Pancreas (tissue), 10 donors: ENCODE measurements around the gene MGAT4B. TPM values are rescaled to one million over a fixed set of nuclear protein-coding genes. Genes with fewer than 3 reads are reported as not detected.
A peak's percentile ranks its signal among the peaks of the same experiment; 100 is the strongest.

Experiments used
- ATAC-seq, 4 donors: fragments of 200-7000 bp; cut with Tn5 transposase; one replicate each; pipeline versions ENCODE4 v1.8.0 to v1.9.1; 2020; ENCODE audit warnings: mild to moderate bottlenecking in 4 of 4, moderate library complexity in 4 of 4
- DNase-seq, 6 donors: peaks; one replicate each; pipeline ENCODE4 v3.0.0-alpha.2; 2020
- FAIRE-seq: peaks from 2 replicates; lab custom pipeline; 2012; peaks lifted over from hg19 to GRCh38; lab: Jason Lieb, UNC
- H3K27ac ChIP-seq, 4 donors: fragments of 200-600 bp; sonication (generic); 1 replicate in 3 of 4; 2 replicates in 1 of 4; pipeline versions ENCODE4 v1.5.0 to v1.8.0; 2020
- H3K27me3 ChIP-seq, 4 donors: fragments of 200-600 bp; one replicate each; pipeline ENCODE4 v1.8.0; 2021
- H3K36me3 ChIP-seq, 3 donors: fragments of 200-600 bp; sonication (generic) in 1 of 3; one replicate each; pipeline versions ENCODE4 v1.5.0 to v1.8.0; 2020 to 2021
- H3K4me1 ChIP-seq, 3 donors: fragments of 200-600 bp; one replicate each; pipeline ENCODE4 v1.8.0; 2021
- H3K4me3 ChIP-seq, 4 donors: fragments of 200-600 bp; sonication (generic) in 2 of 4; one replicate each; pipeline versions ENCODE4 v1.5.0 to v1.8.0; 2020 to 2021
- H3K9me3 ChIP-seq, 4 donors: fragments of 200-600 bp; one replicate each; pipeline ENCODE4 v1.8.0; 2021
- WGBS, 2 donors: extraction: QIAGEN DNeasy Blood & Tissue Kit; methylation state at CpG; one replicate each; pipeline ENCODE4 v1.1.7; 2013; 5-methylcytosine and 5-hydroxymethylcytosine counted together
- intact Hi-C, 3 donors: fragments of 100-400 bp; cut with DNase I; formaldehyde crosslinking; loops; one replicate each; pipeline versions ENCODE4 v1.11.1 to v1.14.2; 2022
- polyA plus RNA-seq, 2 donors: library from polyadenylated mRNA; stranded (reverse); fragments of 200-250 nt; gene quantifications; one replicate each; pipeline ENCODE4 v1.2.3, GENCODE V29; 2013
- total RNA-seq, 6 donors: library from RNA; stranded (reverse); fragmentation: NEBNext Ultra II Directional in 4 of 6; extraction: Animal tissue kit (Norgen Biotek cat#: 25700) in 4 of 6; gene quantifications; one replicate each; pipeline versions ENCODE4 v1.2.1 to v1.2.4, GENCODE V29; 2021 to 2023
- TF ChIP-seq, protein P1 (sequence below), 4 donors: fragments of 200-600 bp; sonication (generic) in 3 of 4; IDR thresholded peaks; one replicate each; pipeline versions ENCODE4 v1.5.0 to v1.8.0; 2021; ENCODE audit warnings: antibody characterized with exemption in 4 of 4
- donor health status: healthy with polysubstance abuse.
- donor health status: DM: no; HTN: no; CAD: no; lungs with moderate emphysema.
- donor health status: DM: no; HTN: no; CAD: no.
- donor health status: control.
- donor health status: control.
- donor health status: Bipolar disorder and iron deficiency.
- donor health status: DM: yes; HTN: yes; CAD: no.
- donor health status: DM: no; HTN: no; CAD: no.
- donor health status: DM: no; HTN: no; CAD: no.
- donor health status: DM: yes; HTN: yes; CAD: no.

Gene MGAT4B
- total and polyA plus RNA-seq, 8 donors, result 33.7 to 97.5 (median 52.7) TPM

GRCh38 chr5:179799644-179799973 is 7.1 kb downstream of the MGAT4B start:
- FAIRE-seq (no peak), ATAC-seq (no peak), DNase-seq (peak in 1 of 6 donors; percentile 72)
- Histone ChIP-seq H3K36me3 (peaks cover 0 to 30% (median 8%) of the 10 kb centered on the region in 3 donors), H3K27me3 (no peaks in the 10 kb centered on the region), H3K4me1 (peaks cover 3 to 24% (median 5%) of the 10 kb centered on the region in 3 donors), H3K4me3 (no peak overlapping the region), H3K9me3 (no peaks in the 10 kb centered on the region), H3K27ac (no peak overlapping the region)
- intact Hi-C loops, result loop anchor here in 1 of 3 donors (10.0 kb wide), 1 partner anchor 135 kb away; no protein-coding TSS in a partner anchor
- TF ChIP-seq, protein P1, sequence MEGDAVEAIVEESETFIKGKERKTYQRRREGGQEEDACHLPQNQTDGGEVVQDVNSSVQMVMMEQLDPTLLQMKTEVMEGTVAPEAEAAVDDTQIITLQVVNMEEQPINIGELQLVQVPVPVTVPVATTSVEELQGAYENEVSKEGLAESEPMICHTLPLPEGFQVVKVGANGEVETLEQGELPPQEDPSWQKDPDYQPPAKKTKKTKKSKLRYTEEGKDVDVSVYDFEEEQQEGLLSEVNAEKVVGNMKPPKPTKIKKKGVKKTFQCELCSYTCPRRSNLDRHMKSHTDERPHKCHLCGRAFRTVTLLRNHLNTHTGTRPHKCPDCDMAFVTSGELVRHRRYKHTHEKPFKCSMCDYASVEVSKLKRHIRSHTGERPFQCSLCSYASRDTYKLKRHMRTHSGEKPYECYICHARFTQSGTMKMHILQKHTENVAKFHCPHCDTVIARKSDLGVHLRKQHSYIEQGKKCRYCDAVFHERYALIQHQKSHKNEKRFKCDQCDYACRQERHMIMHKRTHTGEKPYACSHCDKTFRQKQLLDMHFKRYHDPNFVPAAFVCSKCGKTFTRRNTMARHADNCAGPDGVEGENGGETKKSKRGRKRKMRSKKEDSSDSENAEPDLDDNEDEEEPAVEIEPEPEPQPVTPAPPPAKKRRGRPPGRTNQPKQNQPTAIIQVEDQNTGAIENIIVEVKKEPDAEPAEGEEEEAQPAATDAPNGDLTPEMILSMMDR (IDR thresholded peaks at IDR 0.05), result no peak
- WGBS, 2 donors, result 92 to 93% methylated on average over 5 of the region's 5 CpGs

DNA sequence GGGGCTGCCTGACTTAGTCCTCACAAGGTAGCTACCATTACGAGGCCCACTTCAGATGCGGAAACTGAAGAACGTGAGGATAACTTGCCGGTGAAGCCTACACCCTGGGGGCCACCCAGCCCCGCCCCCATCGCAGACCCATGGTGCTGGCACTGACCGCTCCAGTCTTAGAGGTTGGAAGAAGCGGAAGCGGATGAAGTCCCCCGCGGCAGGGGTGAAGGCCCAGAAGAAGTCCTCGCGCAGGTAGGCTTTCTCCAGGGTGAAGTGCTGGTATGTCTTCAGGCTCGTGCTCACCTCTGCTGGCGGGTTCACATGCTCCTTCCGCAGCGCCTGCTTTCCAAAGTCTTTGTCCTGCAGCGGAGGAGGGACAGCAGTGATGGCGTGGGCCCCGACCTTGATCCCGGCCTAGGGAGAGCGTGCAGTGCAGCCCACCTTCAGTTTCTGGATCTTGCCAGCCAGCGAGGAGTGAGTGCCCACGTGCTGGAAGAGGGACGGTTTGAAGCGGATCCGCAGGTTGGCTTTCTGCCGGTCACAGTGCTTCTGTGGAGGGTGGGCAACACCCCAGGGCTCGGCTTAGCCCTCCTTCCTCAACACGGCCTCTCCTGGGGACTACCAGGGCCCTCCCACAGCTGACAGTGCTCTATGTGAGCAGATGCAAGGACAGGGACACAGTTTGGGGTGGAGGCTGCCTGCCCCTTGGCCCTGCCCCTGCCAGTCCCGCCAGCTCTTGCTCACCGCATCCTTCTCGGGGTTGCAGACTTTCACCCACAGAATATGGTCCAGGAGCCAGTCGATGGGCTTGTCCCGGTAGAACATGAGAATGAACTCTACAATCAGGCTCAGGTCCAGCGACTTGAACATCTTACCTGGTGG is 7.7 kb downstream of the MGAT4B start:
- no peak for ATAC-seq
- H3K36me3 ChIP-seq, result peaks cover 0 to 30% (median 8%) of the 10 kb centered on the region in 3 donors
- no peak overlapping the region for H3K4me3 ChIP-seq
- no peak overlapping the region for H3K27ac ChIP-seq
- H3K4me1 ChIP-seq, result peaks cover 5 to 20% (median 6%) of the 10 kb centered on the region in 3 donors
- WGBS, 2 donors, result 95 to 96% methylated on average over 36 of the region's 36 CpGs
- TF ChIP-seq, protein P1 (IDR thresholded peaks at IDR 0.05), result no peak
- no peaks in the 10 kb centered on the region for H3K27me3 ChIP-seq
- intact Hi-C loops, result loop anchor here in 1 of 3 donors (10.0 kb wide), 1 partner anchor 134 kb away; no protein-coding TSS in a partner anchor
- H3K9me3 ChIP-seq, result no peaks in the 10 kb centered on the region
- DNase-seq, result peak in 1 of 6 donors; percentile 60
- no peak for FAIRE-seq

DNA sequence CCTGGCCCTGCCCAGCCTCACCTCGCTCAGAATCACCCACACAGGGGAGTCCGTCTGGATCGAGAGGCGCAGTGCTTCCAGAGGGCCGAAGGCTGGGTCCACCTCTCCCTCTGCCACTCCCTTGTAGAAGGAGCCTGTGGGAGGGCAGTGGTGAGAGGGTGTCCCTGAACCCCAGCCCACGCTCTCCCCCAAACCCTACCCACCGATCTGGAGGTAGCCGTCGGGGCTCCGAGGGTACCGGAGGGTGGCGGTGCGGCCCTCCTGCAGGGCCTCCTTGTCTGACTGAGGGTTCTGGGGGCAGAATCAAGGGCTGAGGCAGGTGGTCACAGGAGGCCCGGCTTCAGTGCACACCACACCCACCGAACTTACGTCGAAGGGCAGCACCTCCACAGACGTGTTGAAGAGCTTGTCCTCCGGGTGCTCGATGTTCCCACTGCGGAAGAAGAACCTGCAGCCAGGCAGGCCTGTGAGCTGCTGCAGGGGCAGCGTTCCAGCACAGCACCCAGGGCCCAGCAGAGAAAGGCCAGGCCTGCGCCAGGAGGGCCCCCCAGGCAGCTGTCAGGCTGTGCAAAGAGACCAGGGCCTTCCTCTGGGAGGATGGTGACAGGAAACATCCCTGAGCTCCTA is 8.4 kb downstream of the MGAT4B start:
- TF ChIP-seq, protein P1 (IDR thresholded peaks at IDR 0.05), result no peak
- ATAC-seq (no peak), FAIRE-seq (no peak), DNase-seq (peak in 1 of 6 donors; percentile 78)
- 96 to 97% methylated on average over 20 to 23 of the region's 23 CpGs for WGBS, 2 donors
- peaks cover 0 to 30% (median 8%) of the 10 kb centered on the region in 3 donors for H3K36me3 ChIP-seq
- H3K4me1 ChIP-seq, result peaks cover 5 to 18% (median 6%) of the 10 kb centered on the region in 3 donors
- no peak overlapping the region for H3K4me3 ChIP-seq
- H3K27ac ChIP-seq, result no peak overlapping the region
- no peaks in the 10 kb centered on the region for H3K27me3 ChIP-seq
- H3K9me3 ChIP-seq, result no peaks in the 10 kb centered on the region
- intact Hi-C loops, result loop anchor here in 1 of 3 donors (10.0 kb wide), 1 partner anchor 133 kb away; no protein-coding TSS in a partner anchor

- DNase-seq, result peak in 2 of 6 donors; percentile 47 to 70
- H3K27ac ChIP-seq, result no peak overlapping the region
- TF ChIP-seq, protein P1 (IDR thresholded peaks at IDR 0.05), result no peak
Measured at GRCh38 chr5:179797741-179798140, 8.9 kb downstream of the MGAT4B start.

More at GRCh38 chr5:179797741-179798140, 8.9 kb downstream of the MGAT4B start:
- Histone ChIP-seq H3K4me1 (peaks cover 5 to 15% (median 6%) of the 10 kb centered on the region in 3 donors), H3K9me3 (no peaks in the 10 kb centered on the region), H3K4me3 (no peak overlapping the region), H3K27me3 (no peaks in the 10 kb centered on the region), H3K36me3 (peaks cover 0 to 30% (median 8%) of the 10 kb centered on the region in 3 donors)
- FAIRE-seq, result no peak
- intact Hi-C loops, result loop anchor here in 1 of 3 donors (10.0 kb wide), 1 partner anchor 133 kb away; no protein-coding TSS in a partner anchor
- ATAC-seq, result no peak
- whole genome bisulfite sequencing, 2 donors, result 95% methylated on average over 29 to 30 of the region's 30 CpGs
